ENCODE measurements around the gene ABHD2. TPM values are rescaled to one million over a fixed set of nuclear protein-coding genes. Genes with fewer than 3 reads are reported as not detected.

Gene ABHD2
- polyA plus RNA-seq, 3 donors, result 30.8 to 67.1 (median 37.3) TPM

DNA sequence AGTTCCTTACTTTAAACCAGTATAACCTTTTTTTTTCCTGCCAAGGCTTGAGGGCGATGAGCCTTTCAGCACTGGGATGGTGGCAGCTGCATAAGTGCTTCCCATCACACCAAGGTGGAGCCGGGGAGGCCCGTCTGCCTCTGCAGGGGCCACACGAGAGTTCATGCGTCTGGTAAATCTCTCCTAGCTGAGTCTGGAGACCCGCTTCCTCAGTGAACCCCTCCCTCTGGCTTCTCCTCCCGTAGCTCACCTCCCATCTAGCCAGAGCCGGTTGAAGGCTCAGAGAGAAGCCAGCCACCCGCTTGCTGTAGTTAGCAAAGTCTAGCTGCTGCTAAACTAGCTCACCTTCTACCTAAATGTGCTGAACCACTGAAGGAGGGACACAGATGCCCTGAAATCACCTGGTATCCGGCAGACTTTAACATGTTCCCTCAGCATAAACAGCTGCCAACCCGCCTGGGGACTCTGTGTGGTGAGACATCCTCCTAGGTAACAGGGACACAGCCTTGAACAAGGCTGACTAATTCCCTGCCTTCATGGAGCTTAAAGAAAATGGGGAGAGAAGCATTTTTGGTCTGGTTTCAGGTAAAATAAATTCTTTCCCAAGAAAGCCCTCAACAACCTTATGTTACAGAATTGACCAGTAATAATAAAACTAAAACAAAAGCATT is 90.2 kb downstream of the ABHD2 start:
- Mint-ChIP-seq H3K27me3 (ENCODE audit: low read depth in 3 of 3) (no peaks in the 10 kb centered on the region), H3K4me1 (no peaks in the 10 kb centered on the region), H3K36me3 (peaks cover 87 to 96% of the 10 kb centered on the region in 2 donors), H3K4me3 (no peak overlapping the region), H3K9me3 (peaks cover 0 to 1% (median 0%) of the 10 kb centered on the region in 7 donors), H3K27ac (peak overlapping the region in 1 of 7 donors; percentile 43)
- 93% methylated on average over 7 of the region's 11 CpGs for WGBS (ENCODE audit: insufficient coverage)
- peaks cover 29% of the 10 kb centered on the region for H4K20me1 ChIP-seq (ENCODE audit: insufficient read depth, low read length)
- no peak overlapping the region for H3K4me3 ChIP-seq (replicated peaks in 1 of 3; ENCODE audit: low read depth in 2 of 3, low read length in 3 of 3)
- H3K36me3 ChIP-seq (replicated peaks in 1 of 2; ENCODE audit: control insufficient read depth in 1 of 2, insufficient read depth in 2 of 2, low read length in 2 of 2), result peaks cover 77 to 98% of the 10 kb centered on the region in 2 donors
- H3K4me1 ChIP-seq (ENCODE audit: control insufficient read depth in 1 of 2, insufficient read depth in 2 of 2, low read length in 2 of 2), result no peaks in the 10 kb centered on the region
- intact Hi-C loops (cut with micrococcal nuclease), result loop anchor here in 1 of 2 donors (10.0 kb wide), 1 partner anchor 274 kb away; no protein-coding TSS in a partner anchor
- H3K27ac ChIP-seq (ENCODE audit: low read depth in 1 of 2, low read length in 2 of 2), result peak overlapping the region in 1 of 2 donors; percentile 28
- no peak overlapping the region for H3K4me2 ChIP-seq (replicated peaks; ENCODE audit: extremely low read depth, low read length, poor library complexity, severe bottlenecking)
- H3K9ac ChIP-seq (ENCODE audit: insufficient read depth, low read length, poor library complexity, severe bottlenecking), result no peak overlapping the region
- TF ChIP-seq, protein P1, sequence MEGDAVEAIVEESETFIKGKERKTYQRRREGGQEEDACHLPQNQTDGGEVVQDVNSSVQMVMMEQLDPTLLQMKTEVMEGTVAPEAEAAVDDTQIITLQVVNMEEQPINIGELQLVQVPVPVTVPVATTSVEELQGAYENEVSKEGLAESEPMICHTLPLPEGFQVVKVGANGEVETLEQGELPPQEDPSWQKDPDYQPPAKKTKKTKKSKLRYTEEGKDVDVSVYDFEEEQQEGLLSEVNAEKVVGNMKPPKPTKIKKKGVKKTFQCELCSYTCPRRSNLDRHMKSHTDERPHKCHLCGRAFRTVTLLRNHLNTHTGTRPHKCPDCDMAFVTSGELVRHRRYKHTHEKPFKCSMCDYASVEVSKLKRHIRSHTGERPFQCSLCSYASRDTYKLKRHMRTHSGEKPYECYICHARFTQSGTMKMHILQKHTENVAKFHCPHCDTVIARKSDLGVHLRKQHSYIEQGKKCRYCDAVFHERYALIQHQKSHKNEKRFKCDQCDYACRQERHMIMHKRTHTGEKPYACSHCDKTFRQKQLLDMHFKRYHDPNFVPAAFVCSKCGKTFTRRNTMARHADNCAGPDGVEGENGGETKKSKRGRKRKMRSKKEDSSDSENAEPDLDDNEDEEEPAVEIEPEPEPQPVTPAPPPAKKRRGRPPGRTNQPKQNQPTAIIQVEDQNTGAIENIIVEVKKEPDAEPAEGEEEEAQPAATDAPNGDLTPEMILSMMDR (IDR thresholded peaks at IDR 0.05), result no peak
- H3K9me3 ChIP-seq (replicated peaks in 1 of 2; ENCODE audit: control insufficient read depth in 1 of 2, insufficient read depth in 1 of 2, low read length in 2 of 2), result no peaks in the 10 kb centered on the region
- DNase-seq, result no peak
- no peaks in the 10 kb centered on the region for H3K27me3 ChIP-seq (ENCODE audit: control insufficient read depth in 2 of 2, insufficient read depth in 2 of 2, low read length in 2 of 2)
- no peaks in the 10 kb centered on the region for H3K79me2 ChIP-seq (ENCODE audit: insufficient read depth, low read length)
- H2AFZ ChIP-seq (ENCODE audit: insufficient read depth, low read depth, low read length, poor library complexity, severe bottlenecking), result no peak overlapping the region

DNA sequence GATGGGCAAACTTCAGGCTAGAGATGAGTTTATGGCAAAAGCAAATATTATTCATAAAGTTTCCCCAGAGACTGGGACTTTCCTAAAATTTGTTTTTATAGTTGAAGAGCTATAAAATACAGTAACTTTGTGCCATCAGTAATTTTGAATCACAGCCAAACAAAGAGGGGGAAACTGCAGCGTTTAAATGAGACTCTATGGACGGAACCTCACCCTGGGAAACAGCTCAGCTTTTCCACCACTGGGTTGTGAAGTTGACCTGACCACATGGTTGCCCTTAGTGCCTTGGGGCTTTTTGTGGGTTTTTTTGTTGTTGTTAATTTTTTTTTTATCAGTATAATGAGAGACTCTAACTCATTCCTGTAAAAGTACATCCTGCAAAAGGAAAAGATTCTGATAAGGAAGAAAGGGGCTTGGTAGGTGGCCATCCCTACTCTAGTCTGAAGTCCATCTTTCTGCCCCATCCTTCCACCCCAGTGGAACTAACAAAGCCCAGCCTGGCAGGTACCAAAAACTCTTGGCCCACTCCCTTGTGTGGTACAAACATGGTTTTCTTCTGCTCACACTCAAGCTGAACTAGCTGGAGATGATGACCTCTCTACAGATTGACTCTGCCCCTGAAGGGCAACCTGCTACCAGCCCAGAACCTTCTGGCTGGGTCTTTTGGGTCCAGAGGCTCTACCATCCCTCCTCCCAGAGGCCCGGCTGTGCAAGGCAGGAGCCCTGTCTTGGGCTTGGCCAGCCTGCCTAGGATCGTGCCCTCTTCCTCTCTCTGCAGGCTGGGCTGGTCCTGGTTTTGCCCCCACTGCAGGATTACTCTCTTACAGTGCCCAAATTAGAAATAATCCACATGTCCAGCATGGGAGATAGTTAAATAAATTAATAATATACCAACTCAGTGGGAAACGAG is 92.0 kb downstream of the ABHD2 start:
- no peak overlapping the region for H3K27ac ChIP-seq (ENCODE audit: low read depth in 1 of 2, low read length in 2 of 2)

More for the DNA sequence above, 92.0 kb downstream of the ABHD2 start:
- Mint-ChIP-seq H3K27me3 (ENCODE audit: low read depth in 3 of 3) (no peaks in the 10 kb centered on the region), H3K9me3 (peaks cover 0 to 1% (median 0%) of the 10 kb centered on the region in 7 donors), H3K36me3 (peaks cover 87 to 97% of the 10 kb centered on the region in 2 donors), H3K4me3 (no peak overlapping the region), H3K4me1 (no peaks in the 10 kb centered on the region), H3K27ac (peak overlapping the region in 1 of 7 donors; percentile 21)
- no peak overlapping the region for H3K4me3 ChIP-seq (replicated peaks in 1 of 3; ENCODE audit: low read depth in 2 of 3, low read length in 3 of 3)
- no peak for DNase-seq
- TF ChIP-seq, protein P1 (IDR thresholded peaks at IDR 0.05), result no peak
- no peaks in the 10 kb centered on the region for H3K9me3 ChIP-seq (replicated peaks in 1 of 2; ENCODE audit: control insufficient read depth in 1 of 2, insufficient read depth in 1 of 2, low read length in 2 of 2)
- H3K79me2 ChIP-seq (ENCODE audit: insufficient read depth, low read length), result no peaks in the 10 kb centered on the region
- H3K9ac ChIP-seq (ENCODE audit: insufficient read depth, low read length, poor library complexity, severe bottlenecking), result no peak overlapping the region
- WGBS (ENCODE audit: insufficient coverage), result 83% methylated on average over 1 of the region's 5 CpGs
- no peak overlapping the region for H2AFZ ChIP-seq (ENCODE audit: insufficient read depth, low read depth, low read length, poor library complexity, severe bottlenecking)
- H3K4me2 ChIP-seq (replicated peaks; ENCODE audit: extremely low read depth, low read length, poor library complexity, severe bottlenecking), result no peak overlapping the region
- peaks cover 30% of the 10 kb centered on the region for H4K20me1 ChIP-seq (ENCODE audit: insufficient read depth, low read length)
- peaks cover 81 to 98% of the 10 kb centered on the region in 2 donors for H3K36me3 ChIP-seq (replicated peaks in 1 of 2; ENCODE audit: control insufficient read depth in 1 of 2, insufficient read depth in 2 of 2, low read length in 2 of 2)
- no peaks in the 10 kb centered on the region for H3K27me3 ChIP-seq (ENCODE audit: control insufficient read depth in 2 of 2, insufficient read depth in 2 of 2, low read length in 2 of 2)
- H3K4me1 ChIP-seq (ENCODE audit: control insufficient read depth in 1 of 2, insufficient read depth in 2 of 2, low read length in 2 of 2), result no peaks in the 10 kb centered on the region
- intact Hi-C loops (cut with micrococcal nuclease), result loop anchor here in 1 of 2 donors (10.0 kb wide), 1 partner anchor 275 kb away; no protein-coding TSS in a partner anchor
